Glutamatergic neuron (in vitro differentiated cells): ENCODE data around the gene VRK3. TPM values are rescaled to one million over a fixed set of nuclear protein-coding genes. Genes with fewer than 3 reads are reported as not detected.

Experiments
- DNase-seq: peaks from one replicate; pipeline ENCODE4 v3.0.0; 2022
- H3K27ac Mint-ChIP-seq: one replicate; pipeline ENCODE4 v1.8.0; 2020; ENCODE audit warnings: mild to moderate bottlenecking, mixed read lengths, inconsistent platforms; ENCODE audit not compliant: unreplicated experiment
- H3K27me3 Mint-ChIP-seq: one replicate; pipeline ENCODE4 v1.8.0; 2020; ENCODE audit warnings: mild to moderate bottlenecking, moderate library complexity, mixed read lengths, inconsistent platforms; ENCODE audit not compliant: unreplicated experiment
- H3K36me3 Mint-ChIP-seq: one replicate; pipeline ENCODE4 v1.8.0; 2020; ENCODE audit warnings: mild to moderate bottlenecking, mixed read lengths, inconsistent platforms; ENCODE audit not compliant: unreplicated experiment
- H3K4me1 Mint-ChIP-seq: one replicate; pipeline ENCODE4 v1.8.0; 2020; ENCODE audit warnings: mild to moderate bottlenecking, low read depth, mixed read lengths, inconsistent platforms; ENCODE audit not compliant: unreplicated experiment
- H3K4me3 Mint-ChIP-seq: one replicate; pipeline ENCODE4 v1.8.0; 2020; ENCODE audit warnings: mild to moderate bottlenecking, mixed read lengths, inconsistent platforms; ENCODE audit not compliant: unreplicated experiment
- H3K9me3 Mint-ChIP-seq: one replicate; pipeline ENCODE4 v1.8.0; 2020; ENCODE audit warnings: mild to moderate bottlenecking, moderate library complexity, mixed read lengths, inconsistent platforms; ENCODE audit not compliant: unreplicated experiment
- total RNA-seq: library from RNA; stranded (reverse); fragmentation: NEBNext Ultra II Directional; extraction: Animal tissue kit (Norgen Biotek cat#: 25700); gene quantifications from one replicate; pipeline ENCODE4 v1.2.1, GENCODE V29; 2021; ENCODE audit not compliant: unreplicated experiment
- TF ChIP-seq, protein P1 (sequence below): fragments of 200-600 bp; sonication (generic); IDR thresholded peaks from one replicate; pipeline ENCODE4 v1.5.0; 2021; ENCODE audit not compliant: partially characterized antibody, unreplicated experiment

VRK3 gene
- total RNA-seq, 1 donor from 2014 or later = 44.5 TPM

DNA sequence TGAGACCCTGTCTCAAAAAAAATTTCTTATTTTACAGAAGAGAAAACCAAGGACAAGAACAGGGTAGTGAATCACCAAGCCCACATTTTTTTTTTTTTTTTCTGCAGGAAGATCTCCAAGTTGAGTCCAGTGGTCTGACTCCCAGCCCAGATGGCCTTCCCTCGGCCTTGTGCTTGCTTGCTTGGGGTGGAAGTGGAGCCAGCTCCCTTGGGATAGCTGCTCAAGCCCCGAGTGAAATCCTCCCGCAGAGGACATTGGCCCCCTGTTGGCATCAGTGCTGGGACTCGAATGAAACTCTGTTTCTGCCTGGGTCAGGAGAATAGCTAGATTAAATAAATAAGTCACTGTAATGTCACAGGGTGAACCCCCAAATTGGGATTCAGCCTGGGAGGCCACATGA is 86.5 kb downstream of the VRK3 start:
- Mint-ChIP-seq H3K27ac (no peak overlapping the region), H3K27me3 (peaks cover 5% of the 10 kb centered on the region), H3K9me3 (peaks cover under 1% of the 10 kb centered on the region), H3K4me3 (no peak overlapping the region), H3K36me3 (no peaks in the 10 kb centered on the region), H3K4me1 (no peaks in the 10 kb centered on the region)
- TF ChIP-seq, protein P1, sequence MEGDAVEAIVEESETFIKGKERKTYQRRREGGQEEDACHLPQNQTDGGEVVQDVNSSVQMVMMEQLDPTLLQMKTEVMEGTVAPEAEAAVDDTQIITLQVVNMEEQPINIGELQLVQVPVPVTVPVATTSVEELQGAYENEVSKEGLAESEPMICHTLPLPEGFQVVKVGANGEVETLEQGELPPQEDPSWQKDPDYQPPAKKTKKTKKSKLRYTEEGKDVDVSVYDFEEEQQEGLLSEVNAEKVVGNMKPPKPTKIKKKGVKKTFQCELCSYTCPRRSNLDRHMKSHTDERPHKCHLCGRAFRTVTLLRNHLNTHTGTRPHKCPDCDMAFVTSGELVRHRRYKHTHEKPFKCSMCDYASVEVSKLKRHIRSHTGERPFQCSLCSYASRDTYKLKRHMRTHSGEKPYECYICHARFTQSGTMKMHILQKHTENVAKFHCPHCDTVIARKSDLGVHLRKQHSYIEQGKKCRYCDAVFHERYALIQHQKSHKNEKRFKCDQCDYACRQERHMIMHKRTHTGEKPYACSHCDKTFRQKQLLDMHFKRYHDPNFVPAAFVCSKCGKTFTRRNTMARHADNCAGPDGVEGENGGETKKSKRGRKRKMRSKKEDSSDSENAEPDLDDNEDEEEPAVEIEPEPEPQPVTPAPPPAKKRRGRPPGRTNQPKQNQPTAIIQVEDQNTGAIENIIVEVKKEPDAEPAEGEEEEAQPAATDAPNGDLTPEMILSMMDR = no peak
- no peak for DNase-seq

DNA sequence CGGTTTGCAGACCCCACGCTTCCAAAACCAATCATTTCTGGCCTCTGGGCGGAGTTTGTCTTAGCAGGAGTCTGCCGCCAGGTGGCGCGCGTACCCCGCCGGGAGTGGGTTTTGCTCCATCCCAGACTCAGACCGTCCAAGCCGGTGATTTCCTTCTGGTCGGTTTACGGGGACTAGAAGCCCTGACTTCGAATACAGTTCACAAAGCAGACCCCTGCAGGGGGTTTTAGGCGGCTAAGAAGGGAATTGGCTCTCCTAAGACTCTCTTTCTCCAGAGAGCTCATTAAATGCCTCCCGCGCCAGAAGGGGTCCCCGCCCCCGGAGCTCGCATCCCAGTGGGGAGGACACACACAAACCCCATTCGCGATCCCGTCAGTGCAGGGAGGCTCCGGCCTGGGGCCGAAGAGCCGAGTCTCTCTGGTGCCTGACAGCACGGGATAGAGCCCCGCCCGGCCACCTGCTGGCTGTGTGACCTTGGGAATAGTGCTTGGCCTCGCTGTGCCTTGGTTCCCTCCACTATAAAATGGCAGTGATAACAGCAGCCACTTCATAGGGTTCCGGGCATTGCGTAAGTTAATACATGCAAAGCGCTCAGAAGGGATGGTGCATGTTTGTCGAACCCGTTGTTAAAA is 87.3 kb downstream of the VRK3 start:
- Mint-ChIP-seq H3K4me1 (no peaks in the 10 kb centered on the region), H3K9me3 (peaks cover 2% of the 10 kb centered on the region), H3K27ac (no peak overlapping the region), H3K36me3 (no peaks in the 10 kb centered on the region), H3K27me3 (peaks cover 4% of the 10 kb centered on the region), H3K4me3 (peak overlapping the region; percentile 5)
- TF ChIP-seq, protein P1 = peak; percentile 96
- peak; percentile 92 for DNase-seq

DNA sequence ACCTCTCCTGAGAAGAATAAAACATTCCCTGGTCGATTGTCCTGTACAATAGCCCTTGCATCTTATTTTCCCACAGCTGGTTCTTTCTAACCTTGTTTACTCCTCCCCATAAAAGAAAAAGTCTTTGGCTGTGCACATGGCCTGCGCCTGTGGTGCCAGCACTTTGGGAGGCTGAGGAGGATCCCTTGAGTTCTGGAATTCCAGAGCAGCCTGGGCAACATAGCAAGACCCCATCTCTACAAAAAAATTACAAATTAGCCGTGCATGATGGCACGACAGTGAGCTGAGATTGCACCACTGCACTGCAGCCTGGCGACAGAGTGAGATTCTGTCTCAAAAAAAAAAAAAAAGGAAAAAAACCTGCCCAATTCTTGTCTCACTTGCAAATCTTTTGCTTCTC is 88.6 kb downstream of the VRK3 start:
- Mint-ChIP-seq H3K4me3 (no peak overlapping the region), H3K4me1 (peaks cover 5% of the 10 kb centered on the region), H3K27me3 (peaks cover 4% of the 10 kb centered on the region), H3K27ac (no peak overlapping the region), H3K9me3 (peaks cover 8% of the 10 kb centered on the region), H3K36me3 (peaks cover 7% of the 10 kb centered on the region)
- DNase-seq = no peak
- TF ChIP-seq, protein P1 = no peak

DNA sequence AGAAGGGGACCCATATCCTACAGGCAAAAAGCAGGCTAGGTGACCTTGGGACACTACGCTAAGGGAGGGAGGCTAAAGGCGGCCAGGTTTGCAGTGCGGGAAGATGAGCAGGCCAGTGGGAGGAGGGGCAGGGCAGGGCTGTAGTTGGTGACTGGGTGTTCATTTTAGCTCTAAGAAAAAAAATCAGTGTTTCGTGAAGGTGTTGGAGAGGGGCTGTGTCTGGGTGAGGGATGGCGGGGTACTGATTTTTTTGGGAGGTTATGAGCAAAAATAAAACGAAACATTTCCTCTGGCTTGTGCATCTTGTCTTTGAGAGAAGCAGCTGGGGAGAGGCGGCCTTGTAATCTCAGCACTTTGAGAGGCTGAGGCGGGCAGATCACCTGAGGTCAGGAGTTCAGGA is 91.5 kb downstream of the VRK3 start:
- Mint-ChIP-seq H3K9me3 (peaks cover 18% of the 10 kb centered on the region), H3K27ac (no peak overlapping the region), H3K27me3 (peaks cover 24% of the 10 kb centered on the region), H3K4me1 (peaks cover 6% of the 10 kb centered on the region), H3K4me3 (no peak overlapping the region), H3K36me3 (peaks cover 8% of the 10 kb centered on the region)
- DNase-seq = no peak
- TF ChIP-seq, protein P1 = no peak

DNA sequence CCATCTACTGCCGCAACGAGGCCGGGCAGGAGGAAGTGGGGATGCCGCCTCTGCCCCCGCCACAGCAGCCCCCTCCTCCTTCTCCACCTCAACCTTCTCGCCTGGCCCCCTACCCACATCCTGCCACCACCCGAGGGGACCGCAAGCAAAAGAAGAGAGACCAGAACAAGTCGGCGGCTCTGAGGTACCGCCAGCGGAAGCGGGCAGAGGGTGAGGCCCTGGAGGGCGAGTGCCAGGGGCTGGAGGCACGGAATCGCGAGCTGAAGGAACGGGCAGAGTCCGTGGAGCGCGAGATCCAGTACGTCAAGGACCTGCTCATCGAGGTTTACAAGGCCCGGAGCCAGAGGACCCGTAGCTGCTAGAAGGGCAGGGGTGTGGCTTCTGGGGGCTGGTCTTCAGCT is 92.4 kb downstream of the VRK3 start:
- TF ChIP-seq, protein P1 = no peak
- H3K36me3 Mint-ChIP-seq = peaks cover 8% of the 10 kb centered on the region
- no peak for DNase-seq
- peaks cover 23% of the 10 kb centered on the region for H3K9me3 Mint-ChIP-seq
- peaks cover 11% of the 10 kb centered on the region for H3K4me1 Mint-ChIP-seq
- no peak overlapping the region for H3K4me3 Mint-ChIP-seq
- H3K27me3 Mint-ChIP-seq = peaks cover 30% of the 10 kb centered on the region
- H3K27ac Mint-ChIP-seq = no peak overlapping the region
